ENCODE results near the gene INVS.
"Not testable (repeated sequence)": the region's sequence is repeated elsewhere in the genome, so short reads cannot be mapped to it uniquely, and the experiment has no call there.

INVS gene

DNA sequence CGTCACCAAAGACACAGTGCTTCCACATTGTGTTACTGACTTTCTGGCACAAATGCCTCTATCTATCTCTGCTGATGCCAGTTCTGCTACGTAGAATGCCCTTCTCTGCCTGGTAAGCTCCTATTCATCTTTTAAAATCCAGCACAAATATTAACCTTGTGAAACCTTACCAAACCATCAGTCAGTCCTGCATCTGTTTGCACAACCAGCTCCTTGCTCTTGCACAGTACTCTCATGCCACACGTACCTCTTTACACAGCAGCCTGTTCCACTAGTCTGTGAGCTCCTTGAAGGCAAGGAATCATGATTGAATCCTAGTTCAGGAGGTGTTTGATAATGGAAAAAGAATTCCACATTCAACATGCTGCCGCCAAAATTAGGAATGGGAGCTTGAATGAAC, 197.4 kb downstream of the INVS start:
- no peak overlapping the region for H3K27ac Mint-ChIP-seq
- peaks cover 26% of the 10 kb centered on the region for H3K36me3 Mint-ChIP-seq (ENCODE audit: low read depth)
- H3K9me3 Mint-ChIP-seq: no peaks in the 10 kb centered on the region
- no peaks in the 10 kb centered on the region for H3K4me1 Mint-ChIP-seq (ENCODE audit: low read depth)
- no peak overlapping the region for H3K4me3 Mint-ChIP-seq
- no peaks in the 10 kb centered on the region for H3K27me3 Mint-ChIP-seq (ENCODE audit: low read depth)

GRCh38 chr9:100298378-100298777, 199.3 kb downstream of the INVS start:
- H3K36me3 Mint-ChIP-seq (ENCODE audit: low read depth): peaks cover 35% of the 10 kb centered on the region
- no peaks in the 10 kb centered on the region for H3K9me3 Mint-ChIP-seq
- no peaks in the 10 kb centered on the region for H3K4me1 Mint-ChIP-seq (ENCODE audit: low read depth)
- no peak overlapping the region for H3K4me3 Mint-ChIP-seq
- no peaks in the 10 kb centered on the region for H3K27me3 Mint-ChIP-seq (ENCODE audit: low read depth)
- no peak overlapping the region for H3K27ac Mint-ChIP-seq

- peaks cover 2% of the 10 kb centered on the region for H3K4me1 Mint-ChIP-seq (ENCODE audit: low read depth)
- peaks cover 47% of the 10 kb centered on the region for H3K36me3 Mint-ChIP-seq (ENCODE audit: low read depth)
- no peak overlapping the region for H3K27ac Mint-ChIP-seq
- no peak overlapping the region for H3K4me3 Mint-ChIP-seq
- no peaks in the 10 kb centered on the region for H3K9me3 Mint-ChIP-seq
- H3K27me3 Mint-ChIP-seq (ENCODE audit: low read depth): no peaks in the 10 kb centered on the region
Measured at GRCh38 chr9:100303747-100304146, 204.7 kb downstream of the INVS start.

DNA sequence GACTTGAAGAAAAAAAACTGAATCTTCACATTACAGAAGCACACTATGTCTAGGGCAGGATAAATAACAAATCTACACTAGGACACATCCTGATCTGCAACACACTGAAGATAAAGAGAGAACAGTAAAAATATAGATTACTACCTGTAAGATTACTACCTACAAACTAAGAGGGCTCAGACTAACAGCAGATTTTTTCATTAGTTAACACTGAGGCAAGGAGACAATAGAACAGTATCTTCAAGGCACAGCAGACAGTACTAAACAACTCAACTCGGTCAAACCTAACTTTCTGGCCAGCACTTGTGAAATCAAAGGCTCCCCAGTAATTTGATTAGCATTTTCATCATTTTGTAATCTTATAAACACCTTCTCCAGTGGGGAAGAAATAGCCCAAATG, 207.2 kb downstream of the INVS start:
- Mint-ChIP-seq H3K36me3 (ENCODE audit: low read depth) (peaks cover 56% of the 10 kb centered on the region), H3K27me3 (ENCODE audit: low read depth) (no peaks in the 10 kb centered on the region), H3K4me1 (ENCODE audit: low read depth) (peaks cover 2% of the 10 kb centered on the region), H3K9me3 (no peaks in the 10 kb centered on the region), H3K27ac (no peak overlapping the region), H3K4me3 (no peak overlapping the region)

DNA sequence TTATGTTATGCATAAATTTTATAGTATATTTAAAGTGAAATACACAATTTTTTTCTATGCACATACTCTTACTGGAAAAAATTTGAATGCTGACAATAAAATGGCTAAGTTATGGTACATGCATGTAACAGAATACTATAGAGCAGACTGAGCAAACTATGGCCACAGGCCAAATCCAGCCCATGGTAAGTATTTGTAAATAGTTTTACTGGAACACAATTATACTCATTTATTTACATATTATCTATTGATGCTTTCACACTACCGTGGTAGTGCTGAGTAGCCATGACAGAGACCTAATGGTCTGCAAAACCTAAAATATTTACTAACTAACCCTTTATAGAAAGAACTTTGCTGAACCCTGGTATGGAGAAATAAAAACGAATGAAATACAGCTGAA, 208.0 kb downstream of the INVS start:
- Mint-ChIP-seq H3K36me3 (ENCODE audit: low read depth) (peaks cover 58% of the 10 kb centered on the region), H3K4me3 (no peak overlapping the region), H3K27ac (no peak overlapping the region), H3K9me3 (no peaks in the 10 kb centered on the region), H3K27me3 (ENCODE audit: low read depth) (no peaks in the 10 kb centered on the region), H3K4me1 (ENCODE audit: low read depth) (peaks cover 5% of the 10 kb centered on the region)

DNA sequence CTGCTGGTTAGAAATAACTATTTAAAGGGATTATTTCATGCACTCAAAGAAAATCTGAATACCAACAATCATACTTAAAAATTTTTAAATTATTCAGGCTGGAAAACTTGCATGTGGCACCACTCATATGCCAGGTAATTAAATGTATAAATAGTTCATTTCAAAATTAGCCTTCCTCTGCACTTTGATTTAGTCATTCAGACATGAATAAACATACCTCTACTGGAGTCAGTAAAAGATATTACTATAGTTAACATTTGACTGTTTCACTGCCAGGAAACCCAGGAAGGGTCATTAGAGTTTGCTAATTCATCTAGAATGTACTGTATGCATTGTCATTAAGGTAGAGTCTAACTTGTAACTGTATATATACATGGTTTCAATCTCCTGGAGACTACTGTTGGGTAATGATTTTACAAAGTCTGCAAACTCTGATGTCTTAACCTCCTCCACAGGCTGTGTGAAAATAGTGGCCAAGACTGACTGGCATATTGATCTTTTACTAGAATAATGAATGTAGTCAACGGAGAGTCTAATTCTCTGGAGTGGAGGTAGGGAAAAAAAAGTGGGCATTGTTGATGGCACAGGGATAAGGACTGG, 210.0 kb downstream of the INVS start:
- peaks cover 48% of the 10 kb centered on the region for H3K36me3 Mint-ChIP-seq (ENCODE audit: low read depth)
- H3K27ac Mint-ChIP-seq: no peak overlapping the region
- no peaks in the 10 kb centered on the region for H3K9me3 Mint-ChIP-seq

DNA sequence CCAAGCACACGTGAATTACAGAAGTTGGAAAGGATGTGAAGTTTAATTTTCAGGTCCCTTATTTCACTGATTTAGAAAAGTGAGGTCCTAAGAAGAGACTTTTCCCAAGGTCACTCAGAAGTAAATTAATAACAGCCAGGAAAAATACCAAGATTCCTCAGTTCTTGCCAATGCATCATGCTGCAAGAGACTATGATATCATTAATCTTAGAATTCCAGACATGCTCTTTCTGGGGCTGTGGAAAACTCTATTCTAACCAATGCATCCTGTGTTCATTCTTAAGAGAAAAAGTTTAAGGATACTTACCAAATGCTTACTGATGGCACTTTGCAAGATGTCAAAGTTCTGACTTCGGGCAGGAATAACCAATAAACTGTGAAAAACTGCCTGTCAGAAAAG, 210.9 kb downstream of the INVS start:
- no peaks in the 10 kb centered on the region for H3K27me3 Mint-ChIP-seq (ENCODE audit: low read depth)
- H3K36me3 Mint-ChIP-seq (ENCODE audit: low read depth): peaks cover 53% of the 10 kb centered on the region
- H3K27ac Mint-ChIP-seq: no peak overlapping the region
- H3K4me1 Mint-ChIP-seq (ENCODE audit: low read depth): peaks cover 3% of the 10 kb centered on the region
- no peaks in the 10 kb centered on the region for H3K9me3 Mint-ChIP-seq
- H3K4me3 Mint-ChIP-seq: no peak overlapping the region

More for the DNA sequence above, 210.0 kb downstream of the INVS start:
- Mint-ChIP-seq H3K4me1 (ENCODE audit: low read depth) (peaks cover 3% of the 10 kb centered on the region), H3K4me3 (no peak overlapping the region), H3K27me3 (ENCODE audit: low read depth) (no peaks in the 10 kb centered on the region)

DNA sequence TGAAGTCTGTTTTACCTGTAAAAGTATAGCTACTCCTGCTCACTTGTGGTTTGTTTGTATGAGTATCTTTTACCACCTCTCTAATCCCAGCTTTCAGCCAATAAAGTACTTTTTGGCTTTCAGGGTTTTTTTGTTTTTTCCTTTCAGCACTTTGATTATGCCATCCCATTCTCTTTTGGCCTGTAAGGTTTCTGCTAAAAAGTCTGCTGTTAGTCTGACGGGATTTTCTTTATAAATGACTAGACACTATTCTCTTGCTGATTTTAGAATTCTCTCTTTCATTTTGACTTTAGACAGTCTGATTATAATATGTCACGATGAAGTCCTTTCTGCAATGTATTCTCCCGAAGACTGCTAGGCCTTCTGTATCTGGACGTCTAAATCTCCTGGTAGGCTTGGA, 216.5 kb downstream of the INVS start:
- Mint-ChIP-seq H3K36me3 (ENCODE audit: low read depth) (peaks cover 52% of the 10 kb centered on the region), H3K4me1 (ENCODE audit: low read depth) (peaks cover 4% of the 10 kb centered on the region)

DNA sequence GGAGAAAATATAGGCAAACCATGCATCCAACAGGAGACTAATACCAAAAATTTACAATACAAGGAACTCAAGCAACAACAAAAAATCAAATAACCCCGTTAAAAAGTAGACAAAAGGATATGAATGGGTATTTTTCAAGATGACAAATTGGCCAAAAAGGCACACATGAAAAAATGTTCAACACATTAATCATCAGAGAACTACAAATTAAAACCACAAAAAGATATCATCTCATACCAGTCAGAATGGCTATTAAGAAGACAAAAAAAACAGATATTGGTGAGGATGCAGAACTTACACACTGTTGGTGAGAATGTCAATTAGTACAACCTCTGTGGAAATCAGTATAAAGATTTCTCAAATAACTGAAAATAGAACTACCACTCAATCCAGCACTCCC, 218.7 kb downstream of the INVS start:
- Mint-ChIP-seq H3K27me3 (ENCODE audit: low read depth) (no peaks in the 10 kb centered on the region), H3K36me3 (ENCODE audit: low read depth) (peaks cover 41% of the 10 kb centered on the region), H3K4me3 (no peak overlapping the region), H3K4me1 (ENCODE audit: low read depth) (peaks cover 1% of the 10 kb centered on the region), H3K9me3 (no peaks in the 10 kb centered on the region), H3K27ac (no peak overlapping the region)

More for the DNA sequence above, 216.5 kb downstream of the INVS start:
- Mint-ChIP-seq H3K9me3 (no peaks in the 10 kb centered on the region), H3K4me3 (no peak overlapping the region), H3K27me3 (ENCODE audit: low read depth) (no peaks in the 10 kb centered on the region), H3K27ac (no peak overlapping the region)

DNA sequence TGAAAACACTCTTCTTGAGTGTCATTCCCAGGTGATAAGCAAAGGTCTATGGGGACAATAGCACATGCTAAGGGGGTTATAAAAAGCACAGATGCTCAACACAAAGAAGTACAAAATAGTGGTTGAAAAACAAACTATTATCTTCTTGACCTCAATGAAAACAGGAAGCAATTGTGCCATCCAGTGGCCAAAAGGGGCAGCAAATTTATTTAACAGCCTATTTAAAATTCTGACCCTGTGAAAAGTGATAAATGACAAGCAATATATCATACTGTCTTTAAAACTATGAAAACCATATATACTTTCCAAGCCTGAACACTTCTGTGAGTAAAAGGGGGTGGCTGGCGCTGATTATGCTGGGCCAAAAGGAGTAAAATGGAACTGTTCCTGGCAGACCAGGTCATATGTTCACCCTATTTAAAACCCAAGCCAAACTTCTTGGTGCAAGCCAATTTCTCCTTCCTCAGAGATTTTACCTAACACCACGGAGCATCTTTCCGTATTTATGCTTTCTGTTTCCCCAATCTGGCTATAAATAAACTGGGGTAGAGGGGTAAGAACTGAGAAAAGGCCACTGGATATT, 224.0 kb downstream of the INVS start:
- H3K36me3 Mint-ChIP-seq (ENCODE audit: low read depth): peaks cover 15% of the 10 kb centered on the region
- H3K27me3 Mint-ChIP-seq (ENCODE audit: low read depth): no peaks in the 10 kb centered on the region
- no peak overlapping the region for H3K4me3 Mint-ChIP-seq
- no peaks in the 10 kb centered on the region for H3K9me3 Mint-ChIP-seq
- peaks cover 2% of the 10 kb centered on the region for H3K4me1 Mint-ChIP-seq (ENCODE audit: low read depth)
- no peak overlapping the region for H3K27ac Mint-ChIP-seq

GRCh38 chr9:100324594-100325200, 225.7 kb downstream of the INVS start:
- Mint-ChIP-seq H3K36me3 (ENCODE audit: low read depth) (peaks cover 16% of the 10 kb centered on the region), H3K9me3 (no peaks in the 10 kb centered on the region), H3K4me1 (ENCODE audit: low read depth) (peaks cover 2% of the 10 kb centered on the region), H3K4me3 (no peak overlapping the region), H3K27ac (no peak overlapping the region), H3K27me3 (ENCODE audit: low read depth) (no peaks in the 10 kb centered on the region)

- H3K36me3 Mint-ChIP-seq (ENCODE audit: low read depth): peaks cover 23% of the 10 kb centered on the region
- H3K4me1 Mint-ChIP-seq (ENCODE audit: low read depth); H3K27me3 Mint-ChIP-seq (ENCODE audit: low read depth); H3K4me3 Mint-ChIP-seq; H3K9me3 Mint-ChIP-seq; H3K27ac Mint-ChIP-seq: not testable (repeated sequence)
Measured at GRCh38 chr9:100338736-100339135, 239.7 kb downstream of the INVS start.

DNA sequence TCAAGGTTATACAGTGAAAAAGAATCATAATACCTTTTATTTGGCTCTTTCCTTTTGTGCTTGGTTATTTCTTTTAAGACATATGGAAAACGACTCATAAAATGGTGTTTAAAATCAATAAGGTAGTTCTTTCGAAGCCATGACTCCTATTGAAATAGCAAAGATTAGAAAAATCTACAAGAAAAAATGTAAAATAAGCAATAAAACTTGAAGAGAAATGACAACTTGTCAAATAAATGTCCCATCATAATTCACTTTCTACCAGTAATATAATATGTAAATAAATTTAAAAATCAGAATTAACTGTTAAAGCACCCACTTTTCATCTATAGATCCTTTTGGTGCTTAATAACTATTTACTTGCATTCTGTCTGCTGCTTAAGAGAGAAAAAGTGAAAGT, 241.2 kb downstream of the INVS start:
- Mint-ChIP-seq H3K4me1 (ENCODE audit: low read depth) (peaks cover 10% of the 10 kb centered on the region), H3K9me3 (no peaks in the 10 kb centered on the region), H3K36me3 (ENCODE audit: low read depth) (peaks cover 25% of the 10 kb centered on the region), H3K27ac (no peak overlapping the region), H3K27me3 (ENCODE audit: low read depth) (no peaks in the 10 kb centered on the region), H3K4me3 (no peak overlapping the region)

GRCh38 chr9:100341889-100342288, 242.8 kb downstream of the INVS start:
- Mint-ChIP-seq H3K4me3 (no peak overlapping the region), H3K36me3 (ENCODE audit: low read depth) (peaks cover 34% of the 10 kb centered on the region), H3K27ac (peak overlapping the region; percentile 2), H3K27me3 (ENCODE audit: low read depth) (no peaks in the 10 kb centered on the region), H3K9me3 (no peaks in the 10 kb centered on the region), H3K4me1 (ENCODE audit: low read depth) (peaks cover 11% of the 10 kb centered on the region)

DNA sequence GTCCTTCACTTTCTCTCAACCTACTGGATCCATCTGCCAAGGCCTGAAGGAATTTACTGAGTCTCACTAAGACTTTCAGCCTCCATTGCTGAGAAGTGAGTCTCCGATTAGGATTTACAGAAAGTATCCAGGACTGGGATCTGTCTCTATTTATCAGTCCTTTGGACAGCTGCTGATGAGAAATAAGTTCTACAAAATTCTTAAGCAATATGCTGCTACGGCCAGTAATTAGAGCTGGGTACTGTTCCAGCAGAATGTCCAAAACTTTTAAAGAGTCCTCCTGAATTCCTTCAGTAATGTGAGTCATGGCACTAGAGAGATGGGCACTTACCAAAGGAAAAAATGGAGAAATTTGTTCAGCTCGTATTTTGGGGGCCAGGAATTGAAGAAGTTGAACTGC, 247.8 kb downstream of the INVS start:
- Mint-ChIP-seq H3K4me3 (no peak overlapping the region), H3K27me3 (ENCODE audit: low read depth) (no peaks in the 10 kb centered on the region), H3K9me3 (no peaks in the 10 kb centered on the region), H3K27ac (no peak overlapping the region), H3K36me3 (ENCODE audit: low read depth) (peaks cover 20% of the 10 kb centered on the region), H3K4me1 (ENCODE audit: low read depth) (peaks cover 19% of the 10 kb centered on the region)

Data from T-helper 1 cell treated with Interleukin-12 subunit alpha and Interleukin-12 subunit beta and Interleukin-4 antibody, amounts not matched to agents 30 μg/mL and 1 μg/mL, for 36 hours (primary cell).